K562 treated with DMSO at 1 percent for 12 hours (cell line): ENCODE measurements around the gene FRMPD2. TPM values are rescaled to one million over a fixed set of nuclear protein-coding genes. Genes with fewer than 3 reads are reported as not detected.

Source experiments
- total RNA-seq: library from RNA; unstranded; fragments of 300-600 nt; gene quantifications from 2 replicates; pipeline ENCODE4 v1.2.3, GENCODE V29; 2022; ENCODE audit not compliant: insufficient read depth

FRMPD2 gene
- not detected in 2 replicates for total RNA-seq

DNA sequence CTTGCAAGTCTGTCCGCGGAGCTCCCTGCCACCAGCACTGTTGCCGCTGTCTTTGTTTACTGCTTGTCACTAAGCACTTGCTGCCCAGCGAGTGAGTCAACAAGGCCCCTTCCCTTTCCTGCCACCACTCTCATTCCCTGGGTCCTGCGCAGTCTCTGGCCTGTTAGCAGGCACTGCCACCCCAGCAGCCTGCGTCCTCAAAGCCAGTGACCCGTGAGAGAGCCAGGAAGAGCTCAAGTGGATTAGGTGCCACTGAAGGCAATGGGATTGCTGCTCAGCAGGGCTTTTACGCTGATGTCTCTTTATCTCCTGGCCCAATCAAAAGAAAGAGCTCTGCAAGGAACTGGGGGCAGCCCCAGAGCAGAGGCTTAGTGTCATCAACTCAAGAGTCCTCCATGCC lies at the start of gene FRMPD2:
Gene FRMPD2 (minus strand): TSS at position 61 of the 400 bp plus-strand sequence. CDS start 129 bp downstream, outside the sequence.

DNA sequence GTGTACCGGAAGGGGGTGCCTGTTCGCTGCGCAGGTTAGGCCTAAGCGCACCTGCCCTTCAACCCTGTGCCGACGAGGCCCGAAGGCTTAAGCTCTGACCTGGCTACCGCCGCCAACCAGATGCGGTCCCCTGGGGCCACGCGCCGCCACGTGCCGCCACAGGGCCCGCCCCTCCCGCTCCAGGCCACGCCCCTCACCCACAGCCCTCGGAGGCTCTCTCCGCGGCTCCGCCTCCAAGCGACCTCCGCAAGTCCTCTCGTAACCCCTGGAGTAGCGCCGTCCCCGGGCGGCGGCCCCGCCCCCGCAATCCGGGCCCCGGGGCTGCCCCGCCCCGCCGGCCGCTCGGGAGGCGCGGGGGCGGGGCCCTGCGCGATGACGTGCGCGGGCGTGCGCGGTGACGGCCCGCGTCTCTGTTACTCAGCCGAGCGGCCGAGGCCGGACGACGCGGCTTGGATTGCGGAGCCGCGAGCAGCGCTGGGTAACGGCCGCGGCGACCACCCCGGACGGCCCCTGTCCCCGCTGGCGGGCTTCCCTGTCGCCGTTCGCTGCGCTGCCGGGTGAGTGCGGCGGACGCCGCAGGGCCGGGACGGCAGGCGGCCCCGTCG lies 31.9 kb upstream of the FRMPD2 start, which contains the start of gene MAPK8:
Gene MAPK8 (plus strand): TSS at position 413 of the 605 bp plus-strand sequence. CDS start 94,984 bp downstream, outside the sequence.

Other genes starting within 250 kb of the FRMPD2 start
- 18.9 and 61.7 TPM in 2 replicates for gene MAPK8, start 32.0 kb upstream of the FRMPD2 start, total RNA-seq